ENCODE data around the gene ERFL. TPM values are rescaled to one million over a fixed set of nuclear protein-coding genes. Genes with fewer than 3 reads are reported as not detected.

Gene ERFL
- total and polyA plus RNA-seq, 2 of the 4 experiments (the other 2 are of a cell fraction) = not detected

- Histone ChIP-seq H3K9me1 (ENCODE audit: insufficient read depth, low read length) (no peaks in the 10 kb centered on the region; the same call in 1 of the 2 replicates), H3K9me3 (ENCODE audit: control insufficient read depth, insufficient read depth, low read length) (no peaks in the 10 kb centered on the region), H3K27ac (ENCODE audit: insufficient read depth, low read length) (no peak overlapping the region), H3K4ac (ENCODE audit: low read depth, low read length) (no peak overlapping the region), H3K79me1 (ENCODE audit: low read depth in 1 of 2, low read length in 2 of 2) (0 out of 4 replicates have a peak, but pooled peaks cover 0 to 3% of the 10 kb centered on the region in 2 experiments), H3K36me3 (ENCODE audit: control insufficient read depth, insufficient read depth, low read length) (peaks cover 31% of the 10 kb centered on the region), H2BK20ac (ENCODE audit: low read depth, low read length) (no peak overlapping the region), H2BK5ac (ENCODE audit: low read depth, low read length, poor library complexity, severe bottlenecking) (no peak overlapping the region), H3K9ac (ENCODE audit: low read depth, low read length) (no peak overlapping the region), H3K14ac (replicated peaks; ENCODE audit: low read depth, low read length) (no peak overlapping the region), H2AFZ (replicated peaks; ENCODE audit: low read length, poor library complexity) (no peak overlapping the region), H2BK120ac (ENCODE audit: low read depth, low read length) (no peak overlapping the region), H2AK5ac (ENCODE audit: low read depth, low read length) (no peak overlapping the region), H2AK9ac (replicated peaks; ENCODE audit: low read depth, low read length, poor library complexity) (peak overlapping the region; percentile 8), H3K56ac (ENCODE audit: extremely low read depth, insufficient read depth, low read length) (no peak overlapping the region), H3K27me3 (ENCODE audit: control insufficient read depth, insufficient read depth, low read length) (peaks cover 33% of the 10 kb centered on the region), H2BK15ac (ENCODE audit: low read depth, low read length) (no peak overlapping the region), H4K91ac (ENCODE audit: insufficient read depth, low read depth, low read length) (no peak overlapping the region), H4K5ac (ENCODE audit: low read depth, low read length) (no peak overlapping the region), H3K4me3 (ENCODE audit: insufficient read depth, low read depth, low read length) (no peak overlapping the region), H3K18ac (ENCODE audit: low read depth, low read length) (no peak overlapping the region), H4K20me1 (ENCODE audit: insufficient read depth, low read length) (peaks cover 27% of the 10 kb centered on the region), H4K8ac (ENCODE audit: low read depth in 2 of 2, low read length in 2 of 2) (no peak overlapping the region), H3K4me1 (ENCODE audit: control insufficient read depth, insufficient read depth, low read length) (no peaks in the 10 kb centered on the region), H3K4me2 (ENCODE audit: low read depth, low read length) (no peak overlapping the region), H3K23ac (ENCODE audit: low read depth, low read length) (no peak overlapping the region)
- intact Hi-C loops (cut with micrococcal nuclease) = no loop called here
- no TSS peak for BruUV-seq (replicated peaks)
- CTCF ChIA-PET = no interaction called here
- POLR2A ChIA-PET (ENCODE audit: unreplicated experiment) = no interaction called here
- TF ChIP-seq NFE2L2 (IDR thresholded peaks at IDR 0.05; ENCODE audit: low read depth, low read length) (no peak), BHLHE40 (IDR thresholded peaks at IDR 0.05; ENCODE audit: low read depth, low read length) (no peak), MAZ (IDR thresholded peaks at IDR 0.05; ENCODE audit: borderline replicate concordance, low read depth, low read length) (no peak), RAD21 (IDR thresholded peaks at IDR 0.05; ENCODE audit: low read length) (no peak), USF2 (IDR thresholded peaks at IDR 0.05; ENCODE audit: low read depth, low read length) (no peak), CHD1 (IDR thresholded peaks at IDR 0.05; ENCODE audit: low read depth, low read length) (no peak), CEBPB (IDR thresholded peaks at IDR 0.05; ENCODE audit: low read depth, low read length) (no peak), MAFK (IDR thresholded peaks at IDR 0.05; ENCODE audit: low read depth, low read length) (no peak), RCOR1 (IDR thresholded peaks at IDR 0.05; ENCODE audit: insufficient replicate concordance, low read length) (no peak)
- TF ChIP-seq, protein P1, sequence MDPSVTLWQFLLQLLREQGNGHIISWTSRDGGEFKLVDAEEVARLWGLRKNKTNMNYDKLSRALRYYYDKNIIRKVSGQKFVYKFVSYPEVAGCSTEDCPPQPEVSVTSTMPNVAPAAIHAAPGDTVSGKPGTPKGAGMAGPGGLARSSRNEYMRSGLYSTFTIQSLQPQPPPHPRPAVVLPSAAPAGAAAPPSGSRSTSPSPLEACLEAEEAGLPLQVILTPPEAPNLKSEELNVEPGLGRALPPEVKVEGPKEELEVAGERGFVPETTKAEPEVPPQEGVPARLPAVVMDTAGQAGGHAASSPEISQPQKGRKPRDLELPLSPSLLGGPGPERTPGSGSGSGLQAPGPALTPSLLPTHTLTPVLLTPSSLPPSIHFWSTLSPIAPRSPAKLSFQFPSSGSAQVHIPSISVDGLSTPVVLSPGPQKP (IDR thresholded peaks at IDR 0.05; ENCODE audit: borderline replicate concordance, low read depth, low read length) = no peak
- in situ Hi-C loops (cut with MboI; ENCODE audit: low sequenced_read_pairs) = no loop called here
- dilution Hi-C loops (cut with HindIII; ENCODE audit: low sequenced_read_pairs, unreplicated experiment) = no loop called here
- no peak for ATAC-seq (ENCODE audit: low read depth)
- DNase-seq = no peak
- 70% methylated on average over 3 of the region's 11 CpGs; no CpG with 5 or more reads in 1 of the 2 experiments for WGBS, 2 experiments (ENCODE audit: extremely low coverage in 2 of 2, insufficient read length in 1 of 2)
Measured at GRCh38 chr19:41908724-41909464, 19.4 kb downstream of the ERFL start.

All from IMR-90 (cell line).